Measurements from ENCODE around the gene MAN2A1. TPM values are rescaled to one million over a fixed set of nuclear protein-coding genes. Genes with fewer than 3 reads are reported as not detected.

The MAN2A1 gene
- total RNA-seq, 1 experiment from 2014 or later: 78.0 TPM

- H2BK15ac ChIP-seq (ENCODE audit: low read depth, low read length): no peak overlapping the region
- H3K79me2 ChIP-seq (ENCODE audit: insufficient read depth, low read length): no peaks in the 10 kb centered on the region
- H3K27ac ChIP-seq (ENCODE audit: insufficient read length, low read depth, low read length): no peak overlapping the region
- no peaks in the 10 kb centered on the region for H3K27me3 Mint-ChIP-seq (ENCODE audit: low read depth)
- no peak overlapping the region for H2AFZ ChIP-seq (ENCODE audit: low read length)
- no peak overlapping the region for H4K5ac ChIP-seq (ENCODE audit: insufficient read length, low read depth, low read length)
- H3K27me3 ChIP-seq (ENCODE audit: insufficient read depth, low read length): no peaks in the 10 kb centered on the region
- no peak overlapping the region for H3K4me3 Mint-ChIP-seq
- no peak overlapping the region for H3K27ac Mint-ChIP-seq
- no peak overlapping the region for H4K91ac ChIP-seq (ENCODE audit: insufficient read length, low read depth, low read length)
- no peak overlapping the region for H3K56ac ChIP-seq (ENCODE audit: insufficient read length, low read depth, low read length)
- no peaks in the 10 kb centered on the region for H3K4me1 ChIP-seq (ENCODE audit: insufficient read depth, low read length)
- no peak overlapping the region for H3K14ac ChIP-seq (ENCODE audit: insufficient read depth, low read length)
- H2BK12ac ChIP-seq (ENCODE audit: insufficient read length, low read depth, low read length): no peak overlapping the region
- no peak overlapping the region for H3K4ac ChIP-seq (ENCODE audit: low read depth, low read length)
- WGBS (ENCODE audit: extremely low coverage, insufficient read length, low lambda C conversion rate): no CpG with 5 or more reads among the region's 3 CpGs
- no peak for DNase-seq
- no peaks in the 10 kb centered on the region for H4K20me1 ChIP-seq (ENCODE audit: control insufficient read depth, insufficient read depth, insufficient read length)
- no peak overlapping the region for H2BK5ac ChIP-seq (ENCODE audit: insufficient read length, low read length)
- no peak for TF ChIP-seq CTCF (conservative IDR thresholded peaks at IDR 0.05)
- H3K9me3 Mint-ChIP-seq: no peaks in the 10 kb centered on the region
- no peak overlapping the region for H3K9ac ChIP-seq (ENCODE audit: extremely low read depth, insufficient read length, low read length)
- no peak overlapping the region for H2AK5ac ChIP-seq (ENCODE audit: insufficient read length, low read length)
- no peaks in the 10 kb centered on the region for H3K79me1 ChIP-seq (ENCODE audit: insufficient read depth, low read depth, low read length, poor library complexity, severe bottlenecking)
- no peaks in the 10 kb centered on the region for H3K9me3 ChIP-seq (ENCODE audit: control insufficient read depth, low read depth, low read length)
- no peak overlapping the region for H3K23ac ChIP-seq (ENCODE audit: insufficient read length, low read depth, low read length)
- no peak overlapping the region for H3K4me2 ChIP-seq (ENCODE audit: insufficient read depth, insufficient read length, low read length)
- no peak overlapping the region for H4K8ac ChIP-seq (replicated peaks; ENCODE audit: insufficient read length, low read depth, low read length)
- no peak overlapping the region for H3T11ph ChIP-seq (ENCODE audit: low read length)
- H3K18ac ChIP-seq (ENCODE audit: insufficient read length, low read depth, low read length): no peak overlapping the region
- H3K4me1 Mint-ChIP-seq: 0 out of 4 replicates have a peak, but pooled peaks cover 0 to 2% of the 10 kb centered on the region in 2 experiments
- H3K36me3 Mint-ChIP-seq (ENCODE audit: insufficient read depth in 1 of 3, low read depth in 3 of 3): no peaks in the 10 kb centered on the region
- no peak overlapping the region for H2BK20ac ChIP-seq (ENCODE audit: low read depth, low read length, poor library complexity, severe bottlenecking)
- H2BK120ac ChIP-seq (ENCODE audit: low read depth, low read length, poor library complexity, severe bottlenecking): no peak overlapping the region
- H3K23me2 ChIP-seq (ENCODE audit: insufficient read length, low read depth, low read length, poor library complexity, severe bottlenecking): no peaks in the 10 kb centered on the region
Observed at GRCh38 chr5:109900461-109900860, 210.7 kb downstream of the MAN2A1 start.

All from H9 (cell line).